COR-L47 (cell line): ENCODE results near the gene SMIM33.
"Not testable (repeated sequence)": the region's sequence is repeated elsewhere in the genome, so short reads cannot be mapped to it uniquely, and the experiment has no call there.

Source experiments
- DNase-seq: peaks from one replicate; lab custom pipeline; 2025; lab: John Stamatoyannopoulos, UW

SMIM33 gene

DNA sequence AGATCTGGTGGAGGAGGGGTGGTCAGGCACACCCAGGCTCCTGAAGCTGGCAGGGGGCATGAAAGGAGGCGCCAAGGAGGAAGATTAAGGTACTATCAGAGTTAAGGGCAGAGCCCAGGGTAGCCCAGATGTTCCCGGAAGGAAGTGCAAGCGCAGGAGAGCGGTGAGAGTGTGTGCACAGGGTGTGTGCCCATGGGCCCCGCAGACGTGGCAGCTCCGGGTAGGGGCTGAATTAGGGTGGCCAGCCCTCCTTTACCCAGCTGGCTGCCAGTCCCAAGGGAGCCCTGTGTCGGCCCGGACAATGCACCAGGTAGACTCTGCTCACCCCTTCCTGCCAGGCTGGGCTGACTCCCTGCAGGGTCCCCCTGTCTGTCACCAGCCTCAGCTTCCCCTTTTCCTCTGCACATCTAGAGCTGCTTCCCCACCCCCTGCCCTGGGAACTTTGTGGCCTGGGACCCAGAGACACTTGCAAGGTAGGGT lies at the start of gene SMIM33:
Gene SMIM33, plus strand, starts transcription at position 184 of the 480 bp plus-strand sequence. Its CDS starts 118 bp downstream, at position 302.
- DNase-seq: no peak

GRCh38 chr5:139422307-139422893 lies 48.4 kb upstream of the SMIM33 start:
- DNase-seq: peak; percentile 42

- no peak for DNase-seq
Observed at GRCh38 chr5:139425497-139425896, 45.3 kb upstream of the SMIM33 start.

- DNase-seq: no peak
Observed at GRCh38 chr5:139426203-139426885, 44.5 kb upstream of the SMIM33 start.

DNA sequence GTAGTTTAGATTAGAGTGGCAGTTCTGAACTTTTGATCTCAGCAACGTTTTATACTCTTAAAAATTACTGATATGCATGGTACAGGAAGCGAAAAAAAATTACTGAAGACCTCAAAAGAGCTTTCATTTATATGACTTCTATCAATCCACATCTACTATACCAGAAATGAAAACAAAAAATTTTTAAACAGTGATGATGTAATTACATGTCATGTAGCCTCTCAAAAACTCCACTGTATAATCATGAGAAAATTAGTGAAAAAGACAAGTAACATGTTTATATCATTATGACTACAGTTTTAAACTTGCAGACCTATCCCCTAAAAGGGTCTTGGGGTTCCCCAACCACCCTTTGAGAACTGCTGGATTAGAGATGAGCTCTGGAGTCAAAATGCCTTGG lies 40.8 kb upstream of the SMIM33 start:
- no peak for DNase-seq

DNA sequence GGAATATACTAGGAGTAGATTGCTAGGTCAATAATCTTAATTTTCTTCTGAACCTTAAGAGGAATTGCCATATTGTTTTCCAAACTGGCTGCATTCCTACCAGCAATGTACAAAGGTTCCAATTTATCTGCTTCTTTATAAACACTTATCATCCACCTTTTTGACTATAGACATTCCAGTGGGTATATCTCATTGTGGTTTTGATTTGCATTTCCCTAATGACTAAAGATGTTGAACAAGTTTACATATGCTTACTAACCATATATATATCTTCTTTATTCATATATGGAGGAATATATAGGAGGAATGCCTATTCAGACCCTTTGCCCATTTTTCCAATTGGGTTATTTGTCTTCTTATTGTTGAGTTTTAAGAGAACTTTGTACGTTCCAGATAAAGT lies 39.1 kb upstream of the SMIM33 start:
- no peak for DNase-seq

GRCh38 chr5:139435676-139436075 lies 35.1 kb upstream of the SMIM33 start:
- no peak for DNase-seq

GRCh38 chr5:139438707-139439012 lies 32.1 kb upstream of the SMIM33 start:
- no peak for DNase-seq

DNA sequence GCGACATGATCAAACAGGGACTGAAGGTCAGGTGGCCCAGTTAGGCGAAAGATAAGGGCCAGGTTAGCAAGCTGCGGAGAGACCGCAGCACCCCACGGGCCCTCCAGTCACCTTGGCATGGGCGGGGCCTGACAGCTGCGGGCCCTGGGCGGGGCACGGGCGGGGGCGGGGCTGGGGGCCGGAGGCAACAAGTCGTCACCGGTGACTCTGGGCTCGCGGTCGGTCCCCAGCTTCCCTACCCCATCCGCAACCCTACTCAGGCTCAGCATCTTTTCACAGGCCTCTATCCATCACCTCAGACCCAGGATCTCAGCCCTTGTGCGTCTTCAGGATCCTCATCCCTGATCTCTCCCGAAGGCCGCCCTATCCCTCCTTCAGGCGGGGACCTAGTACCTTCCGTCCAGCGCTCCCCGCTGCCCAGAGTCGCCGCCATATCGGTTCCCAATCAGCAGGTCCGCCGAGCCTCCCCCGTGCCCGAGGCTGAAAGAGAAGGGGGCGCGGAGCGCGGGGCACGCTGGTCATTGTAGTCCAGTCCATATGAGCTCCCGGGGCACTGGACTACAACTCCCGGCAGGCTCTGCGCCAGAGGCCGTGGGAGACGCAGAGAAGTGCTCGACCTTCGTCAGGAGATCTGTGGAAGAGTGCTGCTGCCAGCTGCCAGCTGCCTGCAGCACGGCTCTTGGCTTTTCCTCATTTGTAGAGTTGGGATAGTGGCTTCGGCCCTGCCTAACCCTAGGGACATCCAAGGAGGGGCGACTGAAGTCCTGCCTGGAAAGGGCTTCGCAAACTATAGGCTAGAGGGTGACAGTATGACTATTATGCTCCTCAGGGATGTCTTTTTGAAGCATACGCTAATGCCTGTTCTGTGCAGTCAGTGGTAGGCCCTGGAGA lies 31.5 kb upstream of the SMIM33 start, which contains the start of gene DNAJC18:
Gene DNAJC18, minus strand, starts transcription at position 513 of the 891 bp plus-strand sequence. Its CDS starts 80 bp downstream, at position 433.
- peak; percentile 93 for DNase-seq

- not testable (repeated sequence) for DNase-seq
Observed at GRCh38 chr5:139440416-139440815, 30.4 kb upstream of the SMIM33 start.

- no peak for DNase-seq
Observed at GRCh38 chr5:139443831-139444453, 26.9 kb upstream of the SMIM33 start.

- DNase-seq: no peak
Observed at GRCh38 chr5:139445325-139446170, 25.3 kb upstream of the SMIM33 start.

DNA sequence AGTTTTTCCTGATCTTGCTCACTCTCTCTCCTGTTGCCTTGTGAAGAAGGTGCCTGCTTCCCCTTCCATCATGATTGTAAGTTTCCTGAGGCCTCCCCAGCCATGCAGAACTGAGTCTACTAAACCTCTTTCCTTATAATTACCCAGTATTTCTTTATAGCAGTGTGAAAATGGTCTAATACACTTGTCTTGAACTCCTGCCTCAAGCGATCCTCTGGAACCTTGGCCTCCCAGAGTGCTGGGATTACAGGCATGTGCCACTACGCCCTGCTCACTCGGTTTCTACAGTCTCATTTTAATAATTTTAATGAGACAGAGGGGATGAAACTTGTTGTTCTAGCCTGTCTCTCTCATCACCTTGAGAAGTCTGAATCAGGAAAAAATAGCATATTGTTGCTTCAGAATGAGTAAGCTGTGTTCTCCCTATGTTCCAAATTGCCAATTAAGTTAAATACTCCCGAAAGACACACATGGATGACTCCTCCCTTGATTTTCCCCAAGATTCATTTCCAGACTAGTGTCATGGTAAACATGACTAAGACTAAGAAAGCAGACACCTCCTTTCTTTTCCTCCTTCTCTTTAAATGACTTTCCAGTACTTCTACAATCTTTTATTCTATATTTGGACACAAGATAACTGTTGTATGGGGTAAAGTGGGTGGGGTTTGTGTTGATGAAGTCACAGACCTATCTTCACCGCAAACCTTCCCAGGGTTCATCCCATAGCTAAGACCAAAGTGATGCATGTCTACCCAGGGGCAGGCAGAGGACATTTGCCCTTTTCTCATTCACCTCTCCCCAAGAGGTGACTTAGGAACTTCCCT lies 23.6 kb upstream of the SMIM33 start:
- DNase-seq: no peak

DNA sequence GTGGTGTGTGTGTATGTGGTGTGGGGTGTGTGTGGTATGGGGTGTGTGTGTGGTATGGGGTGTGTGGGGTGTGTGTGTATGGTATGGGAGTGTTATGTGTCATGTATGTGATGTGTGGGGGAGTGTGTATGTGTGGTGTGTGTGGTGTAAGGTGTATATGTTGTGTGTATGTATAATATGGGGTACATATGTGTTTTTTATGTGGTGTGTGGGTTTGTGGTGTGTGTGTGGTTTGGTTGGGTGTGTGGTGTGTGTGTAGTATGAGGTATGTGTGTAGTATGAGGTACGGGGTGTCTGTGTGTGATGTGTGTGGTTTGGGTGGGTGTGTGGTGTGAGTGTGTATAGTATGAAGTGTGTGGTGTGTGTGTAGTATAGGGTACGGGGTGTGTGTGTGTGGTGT lies 19.6 kb upstream of the SMIM33 start:
- DNase-seq: no peak

- DNase-seq: no peak
Observed at GRCh38 chr5:139451878-139452660, 18.7 kb upstream of the SMIM33 start.

- DNase-seq: no peak
Observed at GRCh38 chr5:139453683-139454567, 16.9 kb upstream of the SMIM33 start.

GRCh38 chr5:139454568-139455290 lies 16.1 kb upstream of the SMIM33 start:
- DNase-seq: no peak

GRCh38 chr5:139456776-139457175 lies 14.0 kb upstream of the SMIM33 start:
- no peak for DNase-seq
